Heart left ventricle (tissue), 16 donors: ENCODE results near the gene GADD45GIP1. TPM values are rescaled to one million over a fixed set of nuclear protein-coding genes. Genes with fewer than 3 reads are reported as not detected.
"Not testable (repeated sequence)": the region's sequence is repeated elsewhere in the genome, so short reads cannot be mapped to it uniquely, and the experiment has no call there.

Experiments used
- ATAC-seq, 4 donors: fragments of 200-7000 bp; cut with Tn5 transposase; one replicate each; pipeline ENCODE4 v1.9.1; 2020 to 2022; ENCODE audit warnings: moderate library complexity in 4 of 4, mild to moderate bottlenecking in 3 of 4, moderate number of reproducible peaks in 1 of 4
- DNase-seq, 5 donors: peaks; one replicate each; pipeline ENCODE4 v3.0.0-alpha.2; 2020
- H3K27ac ChIP-seq, 12 donors: fragments of 200-600 bp; sonication (generic) in 4 of 12; one replicate each; pipeline versions ENCODE4 v1.5.0 to v1.8.0; 2016 to 2022; ENCODE audit warnings: mild to moderate bottlenecking in 2 of 12
- H3K27me3 ChIP-seq, 9 donors: fragments of 200-600 bp; sonication (generic) in 2 of 9; one replicate each; pipeline versions ENCODE4 v1.5.1 to v1.8.0; 2016 to 2022; ENCODE audit warnings: mild to moderate bottlenecking in 3 of 9
- H3K36me3 ChIP-seq, 9 donors: fragments of 200-600 bp; sonication (generic) in 2 of 9; one replicate each; pipeline versions ENCODE4 v1.5.0 to v1.8.0; 2018 to 2022; ENCODE audit warnings: mild to moderate bottlenecking in 2 of 9
- H3K4me1 ChIP-seq, 12 donors: fragments of 200-600 bp; sonication (generic) in 4 of 12; one replicate each; pipeline versions ENCODE4 v1.5.0 to v1.8.0; 2016 to 2022; ENCODE audit warnings: mild to moderate bottlenecking in 3 of 12
- H3K4me3 ChIP-seq, 12 donors: fragments of 200-600 bp; sonication (generic) in 4 of 12; one replicate each; pipeline versions ENCODE4 v1.5.0 to v1.8.0; 2017 to 2022; ENCODE audit warnings: mild to moderate bottlenecking in 9 of 12, moderate library complexity in 4 of 12
- H3K9me3 ChIP-seq, 12 donors: fragments of 200-600 bp; sonication (generic) in 4 of 12; one replicate each; pipeline versions ENCODE4 v1.5.0 to v1.8.0; 2016 to 2022; ENCODE audit warnings: mild to moderate bottlenecking in 1 of 12
- CTCF ChIP-seq, 12 donors: fragments of 200-600 bp; sonication (generic) in 4 of 12; IDR thresholded peaks; one replicate each; pipeline versions ENCODE4 v1.5.0 to v1.8.0; 2018 to 2022; ENCODE audit warnings: antibody characterized with exemption in 12 of 12, mild to moderate bottlenecking in 5 of 12
- POLR2A ChIP-seq, 2 donors: fragments of 450-650 bp; IDR thresholded peaks; one replicate each; pipeline ENCODE4 v1.6.1; 2017; ENCODE audit warnings: antibody characterized with exemption in 2 of 2, mild to moderate bottlenecking in 2 of 2, moderate library complexity in 2 of 2
- WGBS, 4 donors: extraction: QIAGEN DNeasy Blood & Tissue Kit in 2 of 4; methylation state at CpG; one replicate each; pipeline versions ENCODE4 v1.1.5 to v1.1.7; 2013 to 2018; 5-methylcytosine and 5-hydroxymethylcytosine counted together
- intact Hi-C, 10 donors: fragments of 100-400 bp; cut with DNase I; formaldehyde crosslinking; loops; one replicate each; pipeline versions ENCODE4 v1.11.1 to v1.14.2; 2022
- polyA plus RNA-seq, 2 donors: library from polyadenylated mRNA; stranded (reverse); fragments of 200-250 nt; gene quantifications; one replicate each; pipeline ENCODE4 v1.2.3, GENCODE V29; 2013
- total RNA-seq, 9 donors: library from RNA; depleted of rRNA in 2 of 9; stranded (reverse); fragments of >200 nt in 2 of 9; fragmentation: NEBNext Ultra II Directional in 3 of 9; extraction: Animal tissue kit (Norgen Biotek cat#: 25700) in 3 of 9; gene quantifications; one replicate each; pipeline versions ENCODE4 v1.1.0 to v1.2.4, GENCODE V29; 2016 to 2023
- donor health status: ischemic (EF 13 %, LVEDD 7.1; RV severe dilation, severe dysfunction).
- donor health status: healthy with polysubstance abuse.
- donor health status: DM: no; HTN: yes; CAD: no.
- donor health status: DM: no; HTN: no; CAD: no.
- donor health status: ischemic (EF 25% LVEDD 6.9; RV normal size, moderate dysfunction).
- donor health status: ischemic (EF 25% LVEDD 5.7; RV mildly dilated, moderate dysfunction).
- donor health status: healthy.
- donor health status: DM: yes; HTN: yes; CAD: no.
- donor health status: ischemic (EF 35%, LVEDD 5.7; RV mildly dilated, moderate dysfunction).
- donor health status: nonischemic (EF 11% LVEDD 7.7; RV severe dilation, severe dysfunction).
- donor health status: DM: yes; HTN: yes; CAD: no.
- donor health status: PGD.
- donor health status: ischemic (EF 29% LVEDD 5.4; RV normal size, mild dysfunction).
- donor health status: nonischemic (EF 23%, LVEDD 6.1; RV moderate dilation, normal function).

GADD45GIP1 gene
- total and polyA plus RNA-seq, 11 donors = 17.2 to 119 (median 30.4) TPM

- H3K27ac ChIP-seq = no peak overlapping the region
- H3K4me1 ChIP-seq = peaks cover 0 to 10% (median 4%) of the 10 kb centered on the region in 12 donors
- no peak overlapping the region for H3K4me3 ChIP-seq
- H3K36me3 ChIP-seq = peaks cover 4 to 60% (median 59%) of the 10 kb centered on the region in 9 donors
- no peak for ATAC-seq
- TF ChIP-seq POLR2A (IDR thresholded peaks at IDR 0.05) (no peak), CTCF (IDR thresholded peaks at IDR 0.05) (no peak)
- 97 to 98% (median 97%) methylated on average over 4 of the region's 4 CpGs for WGBS, 4 donors
- H3K27me3 ChIP-seq = no peaks in the 10 kb centered on the region
- intact Hi-C loops = no loop called here
- no peaks in the 10 kb centered on the region for H3K9me3 ChIP-seq
- no peak for DNase-seq
Observed at GRCh38 chr19:12922959-12923358, 34.1 kb downstream of the GADD45GIP1 start.

- TF ChIP-seq POLR2A (IDR thresholded peaks at IDR 0.05) (no peak), CTCF (IDR thresholded peaks at IDR 0.05) (no peak)
- DNase-seq (no peak), ATAC-seq (no peak)
- H3K27ac ChIP-seq = no peak overlapping the region
- intact Hi-C loops = no loop called here
- no peaks in the 10 kb centered on the region for H3K27me3 ChIP-seq
- peaks cover 0 to 10% (median 4%) of the 10 kb centered on the region in 12 donors for H3K4me1 ChIP-seq
- no peaks in the 10 kb centered on the region for H3K9me3 ChIP-seq
- no peak overlapping the region for H3K4me3 ChIP-seq
- H3K36me3 ChIP-seq = peaks cover 4 to 41% (median 40%) of the 10 kb centered on the region in 9 donors
- 67 to 73% (median 72%) methylated on average over 3 of the region's 3 CpGs for WGBS, 4 donors
Observed at GRCh38 chr19:12921047-12921446, 36.0 kb downstream of the GADD45GIP1 start.

- ATAC-seq = peak in 1 of 4 donors; percentile 5
- no peak overlapping the region for H3K27ac ChIP-seq
- H3K9me3 ChIP-seq = no peaks in the 10 kb centered on the region
- H3K27me3 ChIP-seq = no peaks in the 10 kb centered on the region
- DNase-seq = no peak
- 92 to 96% (median 94%) methylated on average over 8 to 14 of the region's 14 CpGs for WGBS, 4 donors
- TF ChIP-seq POLR2A (IDR thresholded peaks at IDR 0.05) = no peak
- TF ChIP-seq CTCF (IDR thresholded peaks at IDR 0.05) = no peak
- intact Hi-C loops = no loop called here
- peaks cover 0 to 13% (median 12%) of the 10 kb centered on the region in 9 donors for H3K36me3 ChIP-seq
- H3K4me3 ChIP-seq = no peak overlapping the region
- peaks cover 0 to 18% (median 11%) of the 10 kb centered on the region in 12 donors for H3K4me1 ChIP-seq
Observed at GRCh38 chr19:12918253-12918652, 38.8 kb downstream of the GADD45GIP1 start.

- H3K4me3 ChIP-seq, H3K27ac ChIP-seq, intact Hi-C loops, DNase-seq, ATAC-seq, H3K36me3 ChIP-seq, H3K9me3 ChIP-seq, H3K27me3 ChIP-seq: not testable (repeated sequence)
- WGBS, 4 donors = 86 to 90% (median 88%) methylated on average over 4 of the region's 4 CpGs
- peaks cover 3 to 29% (median 22%) of the 10 kb centered on the region in 12 donors for H3K4me1 ChIP-seq
Observed at GRCh38 chr19:12915860-12916259, 41.2 kb downstream of the GADD45GIP1 start.
